ENCODE data around the gene TTC34.

GRCh38 chr1:2788506-2789163, 12.9 kb downstream of the TTC34 start:
- TF ChIP-seq SUPT20H (IDR thresholded peaks at IDR 0.05; ENCODE audit: borderline replicate concordance, control insufficient read depth, low read depth, low read length): no peak
- no peak for TF ChIP-seq EZH2 (IDR thresholded peaks at IDR 0.05; ENCODE audit: borderline replicate concordance, control insufficient read depth, low read depth, low read length)
- TF ChIP-seq NR2C2 (IDR thresholded peaks at IDR 0.05; ENCODE audit: borderline replicate concordance, control insufficient read depth, insufficient read length, low read depth): no peak
- no peak for TF ChIP-seq EP300 (IDR thresholded peaks at IDR 0.05; ENCODE audit: borderline replicate concordance in 1 of 2, control insufficient read depth in 1 of 2, low read depth in 2 of 2, low read length in 2 of 2)
- no peak for TF ChIP-seq RFX5 (IDR thresholded peaks at IDR 0.05; ENCODE audit: low read depth, low read length)
- TF ChIP-seq CTCF (IDR thresholded peaks at IDR 0.05 in 2 of 3, conservative IDR thresholded peaks at IDR 0.05 in 1 of 3; ENCODE audit: control insufficient read depth in 2 of 3, extremely low read depth in 1 of 3, insufficient read depth in 1 of 3, low read depth in 3 of 3, low read length in 3 of 3): no peak
- no peak for TF ChIP-seq TCF12 (IDR thresholded peaks at IDR 0.05; ENCODE audit: low read depth, low read length)
- TF ChIP-seq SP1 (IDR thresholded peaks at IDR 0.05; ENCODE audit: low read depth, low read length): no peak
- TF ChIP-seq HCFC1 (IDR thresholded peaks at IDR 0.05; ENCODE audit: low read length): no peak
- no peak for TF ChIP-seq REST (IDR thresholded peaks at IDR 0.05; ENCODE audit: low read depth, low read length)

All from GM12878 (cell line).